HAP-1 (cell line): ENCODE measurements around the gene ZNF229.
"Not testable (repeated sequence)": the region's sequence is repeated elsewhere in the genome, so short reads cannot be mapped to it uniquely, and the experiment has no call there.

Experiments used
- DNase-seq, 2 experiments: peaks; one replicate each; pipeline ENCODE4 v3.0.0-alpha.2; 2016 to 2020; ENCODE audit warnings: low spot score in 2 of 2
- H3K27me3 ChIP-seq: fragments of 250-450 bp; sonication (Bioruptor Pico); 2 replicates; pipeline ENCODE4 v1.5.1; 2020; ENCODE audit warnings: low read depth, mild to moderate bottlenecking, moderate library complexity
- H3K36me3 ChIP-seq: fragments of 250-450 bp; sonication (Bioruptor Pico); replicated peaks from 2 replicates; pipeline ENCODE4 v1.5.1; 2020; ENCODE audit warnings: mild to moderate bottlenecking
- H3K4me1 ChIP-seq: fragments of 250-450 bp; sonication (Bioruptor Pico); 2 replicates; pipeline ENCODE4 v1.5.1; 2020; ENCODE audit warnings: mild to moderate bottlenecking
- H3K4me3 ChIP-seq: fragments of 250-450 bp; sonication (Bioruptor Pico); 2 replicates; pipeline ENCODE4 v1.5.1; 2020; ENCODE audit warnings: mild to moderate bottlenecking, moderate library complexity
- H3K9me3 ChIP-seq: fragments of 250-450 bp; sonication (Bioruptor Pico); 2 replicates; pipeline ENCODE4 v1.5.1; 2020; ENCODE audit warnings: mild to moderate bottlenecking, moderate library complexity
- in situ Hi-C: fragments of 300-500 bp; cut with MboI; formaldehyde crosslinking; loops from 3 replicates; pipeline ENCODE4 v1.14.3; 2020; ENCODE audit warnings: low sequenced_read_pairs, inconsistent platforms, mixed read lengths

ZNF229 gene

DNA sequence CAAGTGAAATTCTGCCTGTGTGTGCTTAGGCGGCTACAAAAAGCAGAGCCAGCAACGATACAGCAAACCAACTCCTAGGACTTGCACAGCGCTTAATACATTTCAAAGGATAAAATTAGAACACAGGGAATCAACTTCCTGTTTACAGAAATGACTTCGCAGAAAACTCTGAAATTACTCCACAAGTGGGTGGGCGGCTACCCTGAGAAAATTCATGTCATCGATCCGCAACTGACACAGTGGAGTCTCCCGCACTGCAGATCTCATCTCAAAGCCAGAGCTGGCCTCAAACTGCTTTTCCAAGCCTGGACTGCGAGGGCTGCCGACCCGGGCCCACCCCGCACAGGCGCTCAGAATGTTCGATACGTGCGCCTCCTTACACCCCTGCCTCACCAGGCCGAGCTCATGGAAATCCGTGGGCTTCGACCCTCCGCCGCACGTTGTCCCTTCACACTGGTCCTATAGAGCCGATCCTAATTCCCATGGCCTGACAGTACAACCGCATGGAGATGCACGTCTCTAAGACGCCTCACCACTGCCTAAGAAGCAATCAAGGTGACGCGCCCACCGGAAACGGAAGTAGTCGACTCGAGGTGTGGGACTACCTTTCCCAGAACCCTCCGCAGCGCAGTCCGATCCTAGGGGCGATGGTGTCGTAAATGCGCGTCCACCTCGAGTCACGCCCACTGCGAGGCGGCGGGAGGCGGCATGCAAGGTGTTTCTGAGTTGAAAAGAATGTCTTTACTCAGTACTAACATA lies at the start of gene ZNF229:
Gene ZNF229, minus strand, starts transcription at position 557 of the 759 bp plus-strand sequence. CDS start 5,625 bp downstream, outside the sequence.
- Histone ChIP-seq H3K9me3 (no peaks in the 10 kb centered on the region; the same call in 1 of the 2 replicates), H3K27me3 (no peaks in the 10 kb centered on the region), H3K36me3 (no peaks in the 10 kb centered on the region), H3K4me1 (no peaks in the 10 kb centered on the region), H3K4me3 (no peak within 1 kb of the TSS)
- in situ Hi-C loops, result no loop called here
- no peak for DNase-seq

DNA sequence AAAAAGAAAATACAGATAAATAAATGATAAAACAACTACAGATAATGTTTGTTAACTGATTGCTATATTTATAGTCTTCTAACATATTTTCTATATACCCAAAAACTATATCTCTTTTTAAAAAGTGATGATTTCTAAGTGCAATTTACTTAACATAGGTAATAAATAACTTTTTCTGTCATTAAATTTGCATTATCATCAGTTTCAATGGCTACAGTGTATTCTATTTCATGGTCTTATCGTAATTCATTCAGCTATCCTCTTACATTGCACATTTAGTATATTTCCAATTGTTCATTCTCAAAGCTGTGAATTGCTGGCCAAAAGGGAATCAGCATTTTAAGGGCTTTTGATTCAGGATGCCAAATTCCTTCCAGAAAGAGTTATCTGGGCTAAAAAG lies 48.4 kb upstream of the ZNF229 start:
- DNase-seq, result no peak
- H3K36me3 ChIP-seq, result peaks cover 54% of the 10 kb centered on the region
- H3K4me1 ChIP-seq, result peaks cover 5% of the 10 kb centered on the region
- no peaks in the 10 kb centered on the region; the same call in 1 of the 2 replicates for H3K27me3 ChIP-seq
- in situ Hi-C loops, result no loop called here
- H3K9me3 ChIP-seq, result peaks cover 45% of the 10 kb centered on the region
- no peak overlapping the region for H3K4me3 ChIP-seq

DNA sequence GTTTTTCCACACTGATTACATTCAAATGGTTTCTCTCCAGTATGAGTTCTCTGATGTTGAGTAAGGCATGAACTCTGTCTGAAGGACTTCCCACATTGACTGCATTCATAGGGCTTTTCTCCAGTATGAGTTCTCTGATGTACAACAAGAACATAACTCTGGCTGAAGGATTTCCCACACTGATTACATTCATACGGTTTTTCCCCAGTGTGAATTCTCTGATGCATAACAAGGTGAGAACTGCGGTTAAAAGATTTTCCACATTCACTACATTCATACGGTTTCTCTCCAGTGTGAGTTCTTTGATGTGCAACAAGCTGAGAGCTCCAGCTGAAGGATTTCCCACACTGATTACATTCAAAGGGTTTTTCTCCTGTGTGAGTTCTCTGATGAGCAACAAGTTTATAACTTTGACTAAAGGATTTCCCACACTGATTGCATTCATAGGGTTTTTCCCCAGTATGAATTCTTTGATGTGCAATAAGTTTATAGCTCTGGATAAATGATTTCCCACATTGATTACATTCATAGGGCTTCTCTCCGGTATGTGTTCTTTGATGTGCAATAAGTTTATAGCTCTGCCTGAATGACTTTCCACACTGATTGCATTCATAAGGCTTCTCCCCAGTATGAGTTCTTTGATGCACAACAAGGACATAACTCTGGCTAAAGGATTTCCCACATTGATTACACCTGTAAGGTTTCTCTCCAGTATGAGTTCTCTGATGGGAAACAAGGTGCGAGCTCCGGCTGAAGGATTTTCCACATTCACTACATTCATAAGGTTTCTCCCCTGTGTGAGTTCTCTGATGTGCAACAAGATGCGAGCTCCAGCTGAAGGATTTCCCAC lies 28.5 kb upstream of the ZNF229 start:
- peaks cover 68% of the 10 kb centered on the region for H3K9me3 ChIP-seq
- H3K4me3 ChIP-seq, result no peak overlapping the region
- H3K4me1 ChIP-seq, result no peaks in the 10 kb centered on the region
- no peak for DNase-seq
- no peaks in the 10 kb centered on the region for H3K27me3 ChIP-seq
- in situ Hi-C loops, result no loop called here
- peaks cover 33% of the 10 kb centered on the region for H3K36me3 ChIP-seq

DNA sequence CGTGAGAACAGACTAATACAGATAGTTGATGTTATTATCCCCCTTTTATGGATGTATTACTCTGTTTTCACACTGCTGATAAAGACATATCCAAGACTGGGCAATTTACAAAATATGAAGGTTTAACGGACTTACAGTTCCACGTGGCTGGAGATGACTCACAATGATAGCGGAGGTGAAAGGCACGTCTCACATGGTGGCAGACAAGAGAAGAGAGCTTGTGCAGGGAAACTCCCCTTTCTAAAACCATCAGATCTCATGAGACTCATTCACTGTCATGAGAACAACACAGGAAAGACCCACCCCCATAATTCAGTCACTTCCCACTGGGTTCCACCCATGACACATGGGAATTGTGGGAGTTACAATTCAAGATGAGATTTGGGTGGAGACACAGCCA lies 20.5 kb upstream of the ZNF229 start:
- H3K4me1 ChIP-seq, DNase-seq, H3K4me3 ChIP-seq, H3K9me3 ChIP-seq, H3K36me3 ChIP-seq, in situ Hi-C loops, H3K27me3 ChIP-seq: not testable (repeated sequence)

DNA sequence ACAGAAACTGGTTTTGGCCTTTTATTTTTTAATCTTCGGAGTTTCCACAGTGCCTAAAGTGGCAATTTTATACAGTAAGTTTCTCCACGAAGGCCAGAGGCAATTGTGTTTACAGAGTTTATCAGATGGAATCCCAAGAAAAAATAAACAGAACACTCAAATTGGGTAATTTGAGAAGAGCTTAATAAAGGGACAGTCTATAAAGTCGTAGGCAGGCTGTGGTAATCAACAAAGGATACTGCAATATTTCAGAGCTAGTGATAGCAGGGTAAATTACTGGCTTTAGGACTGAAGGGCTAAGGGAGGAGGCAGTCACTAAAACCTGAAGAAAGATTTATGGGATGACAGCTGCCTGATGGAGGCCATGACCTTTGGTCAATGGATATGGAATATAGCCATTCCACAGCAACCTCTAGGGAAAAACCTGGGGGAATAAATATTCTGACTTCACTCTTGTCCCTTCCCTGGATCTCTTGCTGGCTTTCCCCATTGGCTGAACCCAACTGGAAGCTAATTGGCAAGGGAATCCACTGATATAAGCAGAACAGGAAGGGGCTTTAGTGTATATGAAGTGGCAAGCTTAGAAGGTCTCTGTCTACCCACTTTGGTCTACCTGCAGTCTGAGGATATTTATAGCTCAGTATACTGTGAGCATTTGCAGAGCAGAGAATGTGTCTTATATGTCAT lies 14.5 kb upstream of the ZNF229 start:
- H3K4me3 ChIP-seq, H3K4me1 ChIP-seq, H3K36me3 ChIP-seq, in situ Hi-C loops, DNase-seq, H3K27me3 ChIP-seq, H3K9me3 ChIP-seq: not testable (repeated sequence)

DNA sequence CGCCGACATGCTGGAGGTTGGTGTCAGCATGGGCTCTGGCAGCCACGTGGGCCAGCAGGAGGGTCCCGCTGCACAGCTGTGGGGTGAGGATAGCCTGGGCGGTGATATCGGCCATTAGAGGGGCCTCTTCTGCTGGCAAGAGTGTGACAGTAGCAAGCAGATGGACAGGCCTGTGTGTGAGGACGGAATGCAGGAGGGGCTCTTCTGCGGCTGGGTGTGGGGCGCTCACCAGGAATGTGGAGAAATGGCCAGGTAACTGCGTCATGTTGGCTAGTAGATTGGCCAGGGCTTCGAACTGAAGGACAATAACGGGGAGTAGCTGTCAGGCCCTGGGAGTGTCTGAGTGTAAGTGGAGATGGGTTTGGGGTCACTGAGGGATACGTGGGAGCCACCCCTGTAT lies 7.7 kb upstream of the ZNF229 start:
- H3K4me3 ChIP-seq, H3K4me1 ChIP-seq, H3K36me3 ChIP-seq, DNase-seq, H3K9me3 ChIP-seq, H3K27me3 ChIP-seq, in situ Hi-C loops: not testable (repeated sequence)

DNA sequence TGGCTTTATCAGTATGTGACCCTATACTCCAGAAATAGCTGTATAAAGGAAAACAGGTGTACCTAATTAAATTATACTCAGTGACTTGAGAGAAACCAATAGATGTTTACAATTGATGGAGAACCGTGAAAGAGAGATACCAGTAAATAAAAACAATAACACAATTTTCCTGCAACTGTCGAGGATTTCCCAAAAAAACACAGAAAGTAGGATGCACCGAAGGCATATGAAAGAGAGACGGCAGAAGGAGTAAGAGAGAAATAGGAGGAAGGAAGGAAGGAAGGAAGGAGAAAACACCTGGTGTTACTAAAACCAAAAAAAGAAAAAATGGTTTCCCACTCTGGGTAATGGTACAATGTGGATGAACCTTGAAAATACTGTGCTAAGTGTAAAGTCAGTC lies 6.8 kb upstream of the ZNF229 start:
- H3K36me3 ChIP-seq, result no peaks in the 10 kb centered on the region
- DNase-seq, result no peak
- H3K4me3 ChIP-seq, result no peak overlapping the region
- in situ Hi-C loops, result no loop called here
- H3K9me3 ChIP-seq, result 0 out of 2 replicates have a peak, but pooled peaks cover 4% of the 10 kb centered on the region
- no peaks in the 10 kb centered on the region for H3K27me3 ChIP-seq
- no peaks in the 10 kb centered on the region for H3K4me1 ChIP-seq

DNA sequence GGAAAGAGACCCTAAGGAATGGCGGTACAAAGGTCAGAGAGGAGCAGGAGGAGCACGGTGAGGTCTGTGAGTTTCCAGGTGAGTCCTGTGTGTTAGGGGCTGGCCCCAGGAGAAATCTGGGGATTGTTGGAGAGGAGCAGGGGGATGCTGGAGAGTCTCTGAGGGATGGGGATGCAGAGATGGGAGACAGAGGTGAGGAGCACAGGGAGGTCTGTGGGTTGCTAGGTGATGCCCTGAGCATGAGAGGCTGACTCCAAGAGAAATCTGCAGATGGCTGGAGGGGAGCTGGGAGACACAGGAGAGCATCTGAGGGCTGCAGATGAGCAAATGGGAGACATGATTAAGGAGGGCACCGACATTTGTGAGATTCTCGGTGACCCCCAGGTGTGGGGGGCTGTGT lies 4.1 kb upstream of the ZNF229 start:
- peaks cover 4% of the 10 kb centered on the region; the same call in 1 of the 2 replicates for H3K9me3 ChIP-seq
- in situ Hi-C loops, result no loop called here

DNA sequence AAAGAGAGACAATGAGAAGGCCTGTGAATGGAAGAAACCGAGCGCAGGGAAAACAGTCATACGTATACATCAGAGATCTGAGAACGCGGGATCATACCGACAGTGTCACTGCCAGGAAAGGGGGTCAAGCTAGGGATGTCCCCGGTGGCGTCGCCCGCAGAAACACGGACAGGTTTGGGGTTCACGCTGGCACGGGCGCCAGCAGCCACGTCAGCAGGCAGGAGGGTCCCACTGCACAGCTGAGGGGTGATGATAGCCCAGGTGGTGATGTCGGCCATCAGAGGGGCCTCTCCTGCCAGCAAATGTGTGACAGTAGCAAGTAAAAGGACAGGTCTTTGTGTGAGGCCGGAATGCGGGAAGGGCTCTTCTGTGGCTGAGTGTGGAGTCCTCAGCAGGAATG lies 3.4 kb upstream of the ZNF229 start:
- no peaks in the 10 kb centered on the region for H3K27me3 ChIP-seq
- in situ Hi-C loops, result no loop called here
- peaks cover 4% of the 10 kb centered on the region; the same call in 1 of the 2 replicates for H3K9me3 ChIP-seq
- DNase-seq, result no peak
- H3K4me1 ChIP-seq, result no peaks in the 10 kb centered on the region
- no peaks in the 10 kb centered on the region for H3K36me3 ChIP-seq
- no peak overlapping the region for H3K4me3 ChIP-seq

More for the DNA sequence above, 4.1 kb upstream of the ZNF229 start:
- Histone ChIP-seq H3K4me3 (no peak overlapping the region), H3K36me3 (no peaks in the 10 kb centered on the region), H3K4me1 (no peaks in the 10 kb centered on the region), H3K27me3 (no peaks in the 10 kb centered on the region)
- DNase-seq, result no peak

DNA sequence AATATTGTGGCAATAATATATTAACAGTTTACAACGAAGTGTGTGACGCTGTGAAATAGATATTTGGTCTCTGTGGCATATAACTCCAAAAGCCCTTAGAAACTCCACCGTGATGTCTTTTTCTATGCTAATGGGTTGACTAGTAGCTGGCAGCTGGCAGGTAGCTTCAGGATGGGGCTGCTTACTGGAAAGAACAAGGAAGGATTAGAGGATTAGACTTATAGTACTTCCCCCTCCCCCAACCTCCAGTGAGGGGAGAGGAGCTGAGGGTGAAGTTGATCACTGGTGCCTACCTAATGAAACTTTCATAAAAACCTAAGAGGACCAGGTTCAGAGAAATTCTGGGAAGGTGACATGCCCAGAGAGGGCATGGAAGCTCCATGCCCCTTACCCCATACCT lies 9.8 kb downstream of the ZNF229 start:
- DNase-seq, result no peak
- in situ Hi-C loops, result no loop called here
- H3K36me3 ChIP-seq, result no peaks in the 10 kb centered on the region
- no peaks in the 10 kb centered on the region for H3K27me3 ChIP-seq
- no peak overlapping the region for H3K4me3 ChIP-seq
- no peaks in the 10 kb centered on the region for H3K4me1 ChIP-seq
- H3K9me3 ChIP-seq, result no peaks in the 10 kb centered on the region; the same call in 1 of the 2 replicates

DNA sequence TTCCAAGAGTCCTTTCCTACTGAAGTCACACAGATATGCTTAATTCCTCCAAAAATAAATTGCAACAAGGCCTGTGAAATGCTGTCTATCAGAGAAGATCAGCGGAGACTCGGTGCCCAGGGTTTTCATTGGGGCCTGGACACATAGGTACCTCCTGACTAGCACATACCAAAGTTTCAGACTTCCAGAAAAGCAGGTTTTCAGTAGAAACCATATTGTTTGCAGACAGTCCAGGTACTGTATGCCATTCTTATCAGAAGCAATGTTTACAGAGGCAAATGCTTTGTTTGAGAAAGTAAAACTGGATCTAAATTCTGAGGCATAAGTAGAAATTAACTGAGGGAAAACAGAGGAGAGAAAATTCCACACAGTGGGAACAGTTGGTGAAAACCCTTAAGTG lies 12.8 kb downstream of the ZNF229 start:
- H3K9me3 ChIP-seq, result no peaks in the 10 kb centered on the region; the same call in 1 of the 2 replicates

DNA sequence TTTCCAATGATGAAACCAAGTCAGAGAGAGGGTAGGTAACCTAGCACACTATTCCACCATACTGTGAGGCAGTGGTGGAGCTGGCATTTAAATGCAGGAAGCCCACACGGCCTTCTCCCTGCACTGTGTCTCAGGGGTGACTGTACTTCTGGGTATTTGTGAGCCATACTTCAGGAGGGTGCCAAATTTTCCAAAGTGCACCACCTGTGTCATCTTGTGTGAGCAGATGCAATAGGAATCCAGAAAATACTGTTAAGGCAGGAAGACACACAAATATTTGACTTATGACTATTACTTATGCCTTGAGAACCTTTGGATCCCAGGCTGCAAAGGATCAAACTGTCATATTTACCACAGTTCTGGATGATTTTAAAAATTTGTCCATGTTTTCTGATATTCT lies 17.3 kb downstream of the ZNF229 start:
- in situ Hi-C loops, result no loop called here
- no peak for DNase-seq
- no peaks in the 10 kb centered on the region for H3K27me3 ChIP-seq
- H3K4me1 ChIP-seq, result no peaks in the 10 kb centered on the region
- H3K9me3 ChIP-seq, result no peaks in the 10 kb centered on the region; the same call in 1 of the 2 replicates
- no peaks in the 10 kb centered on the region for H3K36me3 ChIP-seq
- H3K4me3 ChIP-seq, result no peak overlapping the region

More for the DNA sequence above, 12.8 kb downstream of the ZNF229 start:
- Histone ChIP-seq H3K27me3 (no peaks in the 10 kb centered on the region), H3K36me3 (no peaks in the 10 kb centered on the region), H3K4me1 (no peaks in the 10 kb centered on the region), H3K4me3 (no peak overlapping the region)
- no peak for DNase-seq
- in situ Hi-C loops, result no loop called here

DNA sequence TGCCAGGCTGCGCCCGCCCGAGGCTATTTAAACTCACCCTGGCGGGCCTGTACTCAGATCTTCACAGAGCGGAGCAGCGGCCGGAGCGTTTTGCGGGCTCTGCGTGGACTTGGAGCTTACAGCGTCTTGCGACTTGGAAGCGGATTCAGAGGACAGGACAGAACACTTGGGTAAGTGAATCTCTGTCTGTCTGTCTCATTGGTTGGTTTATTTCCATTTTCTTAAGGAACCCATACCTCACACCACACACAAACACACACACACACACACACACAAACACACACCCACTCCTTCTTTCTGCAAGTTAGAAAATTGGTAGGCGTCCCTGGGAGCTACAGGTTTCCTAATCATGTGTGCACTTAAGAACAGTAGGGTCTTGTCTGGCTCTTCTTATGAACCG lies 32.7 kb downstream of the ZNF229 start:
- H3K9me3 ChIP-seq, DNase-seq, H3K27me3 ChIP-seq, H3K36me3 ChIP-seq, H3K4me1 ChIP-seq, in situ Hi-C loops, H3K4me3 ChIP-seq: not testable (repeated sequence)
